Pancreas (tissue), 10 donors: ENCODE data around the gene ANKRD27. TPM values are rescaled to one million over a fixed set of nuclear protein-coding genes. Genes with fewer than 3 reads are reported as not detected.
A peak's percentile ranks its signal among the peaks of the same experiment; 100 is the strongest.

Source experiments
- ATAC-seq, 4 donors: fragments of 200-7000 bp; cut with Tn5 transposase; one replicate each; pipeline versions ENCODE4 v1.8.0 to v1.9.1; 2020; ENCODE audit warnings: mild to moderate bottlenecking in 4 of 4, moderate library complexity in 4 of 4
- DNase-seq, 6 donors: peaks; one replicate each; pipeline ENCODE4 v3.0.0-alpha.2; 2020
- FAIRE-seq: peaks from 2 replicates; lab custom pipeline; 2012; peaks lifted over from hg19 to GRCh38; lab: Jason Lieb, UNC
- H3K27ac ChIP-seq, 4 donors: fragments of 200-600 bp; sonication (generic); 1 replicate in 3 of 4; 2 replicates in 1 of 4; pipeline versions ENCODE4 v1.5.0 to v1.8.0; 2020
- H3K27me3 ChIP-seq, 4 donors: fragments of 200-600 bp; one replicate each; pipeline ENCODE4 v1.8.0; 2021
- H3K36me3 ChIP-seq, 3 donors: fragments of 200-600 bp; sonication (generic) in 1 of 3; one replicate each; pipeline versions ENCODE4 v1.5.0 to v1.8.0; 2020 to 2021
- H3K4me1 ChIP-seq, 3 donors: fragments of 200-600 bp; one replicate each; pipeline ENCODE4 v1.8.0; 2021
- H3K4me3 ChIP-seq, 4 donors: fragments of 200-600 bp; sonication (generic) in 2 of 4; one replicate each; pipeline versions ENCODE4 v1.5.0 to v1.8.0; 2020 to 2021
- H3K9me3 ChIP-seq, 4 donors: fragments of 200-600 bp; one replicate each; pipeline ENCODE4 v1.8.0; 2021
- CTCF ChIP-seq, 4 donors: fragments of 200-600 bp; sonication (generic) in 3 of 4; IDR thresholded peaks; one replicate each; pipeline versions ENCODE4 v1.5.0 to v1.8.0; 2021; ENCODE audit warnings: antibody characterized with exemption in 4 of 4
- WGBS, 2 donors: extraction: QIAGEN DNeasy Blood & Tissue Kit; methylation state at CpG; one replicate each; pipeline ENCODE4 v1.1.7; 2013; 5-methylcytosine and 5-hydroxymethylcytosine counted together
- intact Hi-C, 3 donors: fragments of 100-400 bp; cut with DNase I; formaldehyde crosslinking; loops; one replicate each; pipeline versions ENCODE4 v1.11.1 to v1.14.2; 2022
- polyA plus RNA-seq, 2 donors: library from polyadenylated mRNA; stranded (reverse); fragments of 200-250 nt; gene quantifications; one replicate each; pipeline ENCODE4 v1.2.3, GENCODE V29; 2013
- total RNA-seq, 6 donors: library from RNA; stranded (reverse); fragmentation: NEBNext Ultra II Directional in 4 of 6; extraction: Animal tissue kit (Norgen Biotek cat#: 25700) in 4 of 6; gene quantifications; one replicate each; pipeline versions ENCODE4 v1.2.1 to v1.2.4, GENCODE V29; 2021 to 2023
- donor health status: healthy with polysubstance abuse.
- donor health status: DM: no; HTN: no; CAD: no; lungs with moderate emphysema.
- donor health status: DM: no; HTN: no; CAD: no.
- donor health status: control.
- donor health status: control.
- donor health status: Bipolar disorder and iron deficiency.
- donor health status: DM: yes; HTN: yes; CAD: no.
- donor health status: DM: no; HTN: no; CAD: no.
- donor health status: DM: no; HTN: no; CAD: no.
- donor health status: DM: yes; HTN: yes; CAD: no.

The ANKRD27 gene
- 10 to 100 TPM in 4 of 6 donors, 1 to 10 TPM in 2; 6.7 to 17.6 (median 11.3) TPM for total RNA-seq
- 1 to 10 TPM; 4.5 to 5.3 TPM for polyA plus RNA-seq

GRCh38 chr19:32674931-32675719 is at the start of gene ANKRD27:
ANKRD27 (minus strand) TSS chr19:32675180; CDS start chr19:32659015, 16,165 bp downstream.
- Histone ChIP-seq H3K9me3 (no peaks in the 10 kb centered on the region), H3K27ac (peak within 1 kb of the TSS in 1 of 4 donors; percentile 52), H3K27me3 (peaks cover 0 to 5% (median 0%) of the 10 kb centered on the region in 4 donors), H3K4me1 (peaks cover 0 to 6% (median 3%) of the 10 kb centered on the region in 3 donors), H3K36me3 (no peaks in the 10 kb centered on the region), H3K4me3 (peak within 1 kb of the TSS; percentile 79 to 98 (median 90))
- peak; percentile 93 to 99 (median 94) for ATAC-seq
- intact Hi-C loops = no loop called here
- 1% methylated on average over 67 to 75 of the region's 75 CpGs for WGBS, 2 donors
- no peak for TF ChIP-seq CTCF (IDR thresholded peaks at IDR 0.05)
- FAIRE-seq = peak; percentile 32
- peak; percentile 97 to 99 (median 98) for DNase-seq

GRCh38 chr19:32720936-32721250 is 45.9 kb upstream of the ANKRD27 start:
- DNase-seq (peak in 1 of 6 donors; percentile 66), FAIRE-seq (no peak), ATAC-seq (no peak)
- Histone ChIP-seq H3K27me3 (no peaks in the 10 kb centered on the region), H3K36me3 (no peaks in the 10 kb centered on the region), H3K4me3 (no peak overlapping the region), H3K9me3 (no peaks in the 10 kb centered on the region), H3K27ac (no peak overlapping the region), H3K4me1 (no peaks in the 10 kb centered on the region)
- intact Hi-C loops = no loop called here
- 97% methylated on average over 22 of the region's 22 CpGs for WGBS, 2 donors
- TF ChIP-seq CTCF (IDR thresholded peaks at IDR 0.05) = no peak

- 93 to 94% methylated on average over 18 to 22 of the region's 22 CpGs for WGBS, 2 donors
- Histone ChIP-seq H3K4me1 (no peaks in the 10 kb centered on the region), H3K9me3 (no peaks in the 10 kb centered on the region), H3K36me3 (no peaks in the 10 kb centered on the region), H3K4me3 (no peak overlapping the region), H3K27ac (no peak overlapping the region), H3K27me3 (no peaks in the 10 kb centered on the region)
- no peak for FAIRE-seq
- DNase-seq = no peak
- intact Hi-C loops = no loop called here
- ATAC-seq = no peak
- no peak for TF ChIP-seq CTCF (IDR thresholded peaks at IDR 0.05)
Measured at GRCh38 chr19:32720216-32720935, 45.4 kb upstream of the ANKRD27 start.

GRCh38 chr19:32719611-32720059 is 44.7 kb upstream of the ANKRD27 start, which contains the start of gene TDRD12:
TDRD12 (plus strand) TSS chr19:32719767; CDS start chr19:32720073, 306 bp downstream.
- ATAC-seq = peak in 1 of 4 donors; percentile 41
- no peak for TF ChIP-seq CTCF (IDR thresholded peaks at IDR 0.05)
- Histone ChIP-seq H3K9me3 (no peaks in the 10 kb centered on the region), H3K4me3 (no peak within 1 kb of the TSS), H3K36me3 (no peaks in the 10 kb centered on the region), H3K27ac (no peak within 1 kb of the TSS), H3K27me3 (no peaks in the 10 kb centered on the region), H3K4me1 (no peaks in the 10 kb centered on the region)
- FAIRE-seq = no peak
- DNase-seq = peak in 2 of 6 donors; percentile 26 to 61
- 83 to 90% methylated on average over 33 to 44 of the region's 44 CpGs for WGBS, 2 donors
- intact Hi-C loops = no loop called here
